Smooth muscle cell (in vitro differentiated cells): Measurements from ENCODE around the gene ARMCX1. TPM values are rescaled to one million over a fixed set of nuclear protein-coding genes. Genes with fewer than 3 reads are reported as not detected.

Experiments
- DNase-seq: peaks from one replicate; lab custom pipeline; 2025; ENCODE audit not compliant: unreplicated experiment; lab: John Stamatoyannopoulos, UW
- H2AFZ ChIP-seq: fragments of 200-600 bp; sonication (generic); 2 replicates; pipeline ENCODE4 v1.6.0; 2016; ENCODE audit warnings: antibody characterized with exemption, low read depth, mild to moderate bottlenecking
- H3F3A ChIP-seq: fragments of 200-600 bp; sonication (generic); 2 replicates; pipeline ENCODE4 v1.6.0; 2017; ENCODE audit warnings: antibody characterized with exemption, low read depth
- H3K27ac ChIP-seq: fragments of 200-600 bp; sonication (generic); 2 replicates; pipeline ENCODE4 v1.5.1; 2016; ENCODE audit warnings: low read depth, mild to moderate bottlenecking
- H3K27me3 ChIP-seq: fragments of 200-600 bp; sonication (generic); 2 replicates; pipeline ENCODE4 v1.6.1; 2016; ENCODE audit warnings: low read depth, mild to moderate bottlenecking
- H3K36me3 ChIP-seq: fragments of 200-600 bp; sonication (generic); 2 replicates; pipeline ENCODE4 v1.5.1; 2016; ENCODE audit warnings: low read depth
- H3K4me1 ChIP-seq: fragments of 200-600 bp; sonication (generic); 2 replicates; pipeline ENCODE4 v1.5.1; 2016; ENCODE audit warnings: low read depth
- H3K4me2 ChIP-seq: fragments of 200-600 bp; sonication (generic); 2 replicates; pipeline ENCODE4 v1.6.0; 2016; ENCODE audit warnings: mild to moderate bottlenecking
- H3K4me3 ChIP-seq: fragments of 200-600 bp; sonication (generic); 2 replicates; pipeline ENCODE4 v1.5.1; 2016; ENCODE audit warnings: mild to moderate bottlenecking
- H3K79me2 ChIP-seq: fragments of 200-600 bp; sonication (generic); 2 replicates; pipeline ENCODE4 v1.6.0; 2016; ENCODE audit warnings: low read depth, mild to moderate bottlenecking
- H3K9ac ChIP-seq: fragments of 200-600 bp; sonication (generic); 2 replicates; pipeline ENCODE4 v1.6.0; 2016; ENCODE audit warnings: low read depth
- H3K9me3 ChIP-seq: fragments of 200-600 bp; sonication (generic); replicated peaks from 2 replicates; pipeline ENCODE4 v1.5.1; 2016; ENCODE audit warnings: low read depth
- H4K20me1 ChIP-seq: fragments of 200-600 bp; sonication (generic); 2 replicates; pipeline ENCODE4 v1.6.0; 2016; ENCODE audit warnings: low read depth
- CTCF ChIP-seq: fragments of 200-600 bp; sonication (generic); IDR thresholded peaks from 2 replicates; pipeline ENCODE4 v1.5.1; 2017; ENCODE audit warnings: borderline replicate concordance, mild to moderate bottlenecking, antibody characterized with exemption; ENCODE audit not compliant: insufficient read depth, poor library complexity, severe bottlenecking
- WGBS: methylation state at CpG from one replicate; pipeline ENCODE4 v1.1.7; 2016; ENCODE audit warnings: low lambda C conversion rate; 5-methylcytosine and 5-hydroxymethylcytosine counted together
- polyA plus RNA-seq: library from polyadenylated mRNA; unstranded; fragments of >200 nt; fragmentation: Nextera tagmentation; extraction: Ambion mirVana; gene quantifications from 2 replicates; pipeline ENCODE4 v1.2.1, GENCODE V29; 2016
- total RNA-seq: library from RNA; depleted of rRNA; stranded (reverse); fragments of >200 nt; gene quantifications from 2 replicates; pipeline ENCODE4 v1.2.3, GENCODE V29; 2014

The ARMCX1 gene
- total and polyA plus RNA-seq, 2 experiments from 2014 or later: 28.9 to 40.7 TPM

DNA sequence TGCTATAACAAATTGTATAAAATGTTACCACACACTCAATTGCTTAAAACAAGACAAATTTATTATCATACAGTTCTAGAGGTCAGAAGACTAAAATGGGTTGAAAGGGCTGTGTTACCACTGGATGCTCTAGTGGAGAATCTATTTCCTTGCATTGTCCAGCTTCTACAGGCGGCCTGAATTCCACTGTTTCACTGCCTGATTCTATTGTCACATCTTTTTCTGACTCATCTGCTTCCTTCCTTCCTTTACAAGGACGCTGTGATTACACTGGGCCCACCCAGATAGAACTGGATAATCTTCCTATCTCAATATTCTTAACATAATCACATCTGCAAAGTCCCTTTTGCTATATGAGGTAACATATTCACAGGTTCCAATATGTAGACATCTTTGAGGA is 19.4 kb upstream of the ARMCX1 start:
- H3F3A ChIP-seq: no peaks in the 10 kb centered on the region
- no peak overlapping the region for H3K9ac ChIP-seq
- H3K27me3 ChIP-seq: no peaks in the 10 kb centered on the region
- H3K79me2 ChIP-seq: no peaks in the 10 kb centered on the region
- no peak overlapping the region for H2AFZ ChIP-seq
- no peak overlapping the region for H3K4me2 ChIP-seq
- H3K9me3 ChIP-seq: peaks cover 5% of the 10 kb centered on the region
- no peak overlapping the region for H3K27ac ChIP-seq
- TF ChIP-seq CTCF: no peak
- no peak overlapping the region for H3K4me3 ChIP-seq
- 60% methylated on average over 2 of the region's 2 CpGs for WGBS
- H3K36me3 ChIP-seq: no peaks in the 10 kb centered on the region
- H3K4me1 ChIP-seq: no peaks in the 10 kb centered on the region
- DNase-seq: no peak
- H4K20me1 ChIP-seq: no peaks in the 10 kb centered on the region

GRCh38 chrX:101539116-101539515 is 11.2 kb upstream of the ARMCX1 start:
- DNase-seq: no peak

GRCh38 chrX:101550751-101551379 is 518 bp downstream of the ARMCX1 start:
- peak; percentile 3 for DNase-seq

More at GRCh38 chrX:101539116-101539515, 11.2 kb upstream of the ARMCX1 start:
- H3K36me3 ChIP-seq: no peaks in the 10 kb centered on the region
- TF ChIP-seq CTCF: no peak
- no peaks in the 10 kb centered on the region for H4K20me1 ChIP-seq
- H3K4me1 ChIP-seq: no peaks in the 10 kb centered on the region
- no peak overlapping the region for H3K4me2 ChIP-seq
- H3F3A ChIP-seq: no peaks in the 10 kb centered on the region
- no peak overlapping the region for H3K9ac ChIP-seq
- no peak overlapping the region for H3K27ac ChIP-seq
- H3K79me2 ChIP-seq: no peaks in the 10 kb centered on the region
- no peaks in the 10 kb centered on the region for H3K27me3 ChIP-seq
- H2AFZ ChIP-seq: no peak overlapping the region
- H3K4me3 ChIP-seq: no peak overlapping the region
- peaks cover 3% of the 10 kb centered on the region for H3K9me3 ChIP-seq
- WGBS: 92% methylated on average over 25 of the region's 25 CpGs

More at GRCh38 chrX:101550751-101551379, 518 bp downstream of the ARMCX1 start:
- 35% methylated on average over 23 of the region's 26 CpGs for WGBS
- H2AFZ ChIP-seq: peak overlapping the region; percentile 46
- no peaks in the 10 kb centered on the region for H4K20me1 ChIP-seq
- no peaks in the 10 kb centered on the region for H3K79me2 ChIP-seq
- peak overlapping the region; percentile 71 for H3K4me3 ChIP-seq
- no peaks in the 10 kb centered on the region for H3K27me3 ChIP-seq
- H3K4me2 ChIP-seq: peak overlapping the region; percentile 89
- no peaks in the 10 kb centered on the region for H3K4me1 ChIP-seq
- no peaks in the 10 kb centered on the region for H3F3A ChIP-seq
- H3K9me3 ChIP-seq: no peaks in the 10 kb centered on the region
- no peak for TF ChIP-seq CTCF
- H3K27ac ChIP-seq: peak overlapping the region; percentile 80
- peak overlapping the region; percentile 82 for H3K9ac ChIP-seq
- H3K36me3 ChIP-seq: no peaks in the 10 kb centered on the region
